ENCODE data around the gene TUBB4A.
"Not testable (repeated sequence)": the region's sequence is repeated elsewhere in the genome, so short reads cannot be mapped to it uniquely, and the experiment has no call there.

The TUBB4A gene
- 0 to 2.9 (median 0.79) reads per million in 9 experiments for total RNA-seq

GRCh38 chr19:6501740-6502648, at the start of gene TUBB4A:
TSS of gene TUBB4A (minus strand) at chr19:6502309. CDS start at chr19:6502212, 97 bp downstream.
- ATAC-seq (replicated peaks) (peak; percentile 60), DNase-seq (peak in 1 of 3 experiments; percentile 29)
- Mint-ChIP-seq H3K36me3 (ENCODE audit: insufficient read depth) (peaks cover 6% of the 10 kb centered on the region), H3K4me3 (peak within 1 kb of the TSS; percentile 89 to 93), H3K4me1 (ENCODE audit: low read depth in 2 of 2) (peaks cover 11 to 20% of the 10 kb centered on the region in 2 donors), H3K27ac (peak within 1 kb of the TSS; percentile 26 to 75), H3K27me3 (peaks cover 0 to 18% of the 10 kb centered on the region in 2 donors), H3K9me3 (no peaks in the 10 kb centered on the region)

DNA sequence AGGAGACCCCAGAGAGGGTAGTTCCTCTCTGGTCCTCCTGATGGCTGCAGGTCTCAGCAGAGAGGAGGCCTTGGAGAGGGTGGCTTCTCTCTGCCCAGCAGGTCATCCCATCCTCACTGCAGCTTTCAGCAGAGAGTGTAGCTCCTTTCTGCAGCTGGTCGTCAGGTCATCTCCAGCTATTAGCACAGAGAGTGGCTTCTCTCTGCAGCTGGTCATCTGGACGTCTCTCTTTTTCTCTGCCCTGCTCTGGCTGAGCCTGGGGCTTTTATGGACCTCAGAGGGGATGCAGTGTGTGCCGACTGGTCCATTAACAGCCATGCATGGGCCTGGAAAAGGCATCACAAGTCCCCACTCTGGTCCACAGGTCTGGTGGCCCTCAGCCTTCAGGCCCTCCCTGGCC, 49.0 kb upstream of the TUBB4A start:
- H3K27ac Mint-ChIP-seq: peak overlapping the region in 1 of 2 donors; percentile 55
- H3K4me1 Mint-ChIP-seq (ENCODE audit: low read depth in 2 of 2): peaks cover 3 to 7% of the 10 kb centered on the region in 2 donors
- ATAC-seq (replicated peaks): no peak
- no peak for DNase-seq
- no peaks in the 10 kb centered on the region for H3K36me3 Mint-ChIP-seq (ENCODE audit: insufficient read depth)
- H3K27me3 Mint-ChIP-seq: no peaks in the 10 kb centered on the region
- no peaks in the 10 kb centered on the region for H3K9me3 Mint-ChIP-seq
- no peak overlapping the region for H3K4me3 Mint-ChIP-seq

DNA sequence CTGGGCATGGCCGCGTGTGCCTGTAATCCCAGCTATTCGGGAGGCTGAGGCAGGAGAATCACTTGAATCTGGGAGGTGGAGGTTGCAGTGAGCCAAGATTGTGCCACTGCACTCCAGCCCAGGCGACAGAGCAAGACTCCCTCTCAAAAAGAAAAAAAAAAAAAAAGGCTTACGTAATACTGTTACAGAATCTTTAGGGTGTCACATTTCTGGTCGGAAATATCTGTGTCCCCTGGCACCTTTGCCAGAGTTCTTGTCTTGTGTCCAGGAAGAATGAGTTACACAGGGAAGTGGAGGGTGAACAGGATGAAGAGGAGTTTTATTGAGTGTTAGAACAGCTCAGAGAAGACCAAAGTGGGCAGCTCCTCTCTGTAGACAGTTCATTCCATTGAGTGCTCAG, 48.6 kb upstream of the TUBB4A start:
- not testable (repeated sequence) for H3K36me3 Mint-ChIP-seq (ENCODE audit: insufficient read depth); H3K4me1 Mint-ChIP-seq (ENCODE audit: low read depth in 2 of 2); H3K27me3 Mint-ChIP-seq; DNase-seq; H3K9me3 Mint-ChIP-seq; ATAC-seq (replicated peaks)
- H3K27ac Mint-ChIP-seq: peak overlapping the region; percentile 41 to 55
- peak overlapping the region in 1 of 2 donors; percentile 14 for H3K4me3 Mint-ChIP-seq

DNA sequence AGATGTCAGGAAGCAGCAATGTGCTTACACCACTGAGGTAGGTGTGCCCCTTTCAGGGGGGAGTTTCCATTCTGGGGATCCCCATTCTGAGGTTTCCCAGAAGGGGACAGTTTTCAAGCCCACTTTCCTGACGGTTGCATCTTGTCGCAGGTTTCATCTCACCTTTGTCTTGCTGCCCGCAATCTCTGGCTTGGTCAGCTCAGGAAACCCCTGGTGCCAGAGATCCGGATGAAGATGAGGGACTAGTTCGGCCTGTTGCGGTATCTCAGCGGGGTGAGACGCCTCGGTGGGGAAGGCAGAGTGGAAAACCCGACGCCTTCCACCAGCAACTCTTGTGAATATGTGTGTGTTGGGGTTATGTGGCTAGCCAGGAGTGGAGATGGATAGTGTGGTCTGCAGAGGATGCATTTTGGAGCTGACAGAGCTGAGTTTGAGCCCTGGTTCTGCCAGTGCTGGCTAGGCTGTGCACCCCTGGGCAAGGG, 41.8 kb upstream of the TUBB4A start:
- H3K9me3 Mint-ChIP-seq: no peaks in the 10 kb centered on the region
- ATAC-seq (replicated peaks) (peak; percentile 82), DNase-seq (no peak)
- H3K27me3 Mint-ChIP-seq: no peaks in the 10 kb centered on the region
- no peak overlapping the region for H3K4me3 Mint-ChIP-seq
- H3K36me3 Mint-ChIP-seq (ENCODE audit: insufficient read depth): peaks cover 8% of the 10 kb centered on the region
- H3K27ac Mint-ChIP-seq: peak overlapping the region in 1 of 2 donors; percentile 3
- peaks cover 7 to 11% of the 10 kb centered on the region in 2 donors for H3K4me1 Mint-ChIP-seq (ENCODE audit: low read depth in 2 of 2)

- Mint-ChIP-seq H3K27ac (no peak overlapping the region), H3K4me1 (ENCODE audit: low read depth in 2 of 2) (peaks cover 12 to 14% of the 10 kb centered on the region in 2 donors), H3K27me3 (no peaks in the 10 kb centered on the region), H3K9me3 (no peaks in the 10 kb centered on the region), H3K4me3 (no peak overlapping the region), H3K36me3 (ENCODE audit: insufficient read depth) (peaks cover 13% of the 10 kb centered on the region)
- DNase-seq: no peak
- no peak for ATAC-seq (replicated peaks)
Measured at GRCh38 chr19:6540918-6541689, 39.0 kb upstream of the TUBB4A start.

DNA sequence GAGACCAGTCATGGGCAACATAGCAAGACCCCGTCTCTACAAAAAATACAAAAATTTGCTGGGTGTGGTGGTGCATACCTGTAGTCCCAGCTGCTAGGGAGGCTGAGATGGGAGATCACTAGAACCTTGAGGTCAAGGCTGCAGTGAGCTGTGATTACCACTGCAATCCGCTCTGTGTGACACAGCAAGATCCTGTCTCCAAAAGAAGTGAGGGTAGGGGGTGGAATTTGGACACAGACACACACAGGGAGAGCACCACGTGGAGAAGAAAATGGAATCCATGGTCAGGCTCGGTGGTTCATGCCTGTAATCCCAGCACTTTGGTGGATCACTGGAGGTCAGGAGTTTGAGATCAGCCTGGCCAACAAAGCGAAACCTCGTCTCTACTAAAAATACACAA, 37.4 kb upstream of the TUBB4A start:
- H3K4me1 Mint-ChIP-seq (ENCODE audit: low read depth in 2 of 2): peaks cover 20% of the 10 kb centered on the region in 2 donors
- no peak overlapping the region for H3K4me3 Mint-ChIP-seq
- DNase-seq (no peak), ATAC-seq (replicated peaks) (no peak)
- H3K9me3 Mint-ChIP-seq: no peaks in the 10 kb centered on the region
- peaks cover 18% of the 10 kb centered on the region for H3K36me3 Mint-ChIP-seq (ENCODE audit: insufficient read depth)
- peak overlapping the region in 1 of 2 donors; percentile 10 for H3K27ac Mint-ChIP-seq
- H3K27me3 Mint-ChIP-seq: no peaks in the 10 kb centered on the region

- Mint-ChIP-seq H3K36me3 (ENCODE audit: insufficient read depth) (peaks cover 28% of the 10 kb centered on the region), H3K4me3 (peak overlapping the region; percentile 10 to 65), H3K9me3 (no peaks in the 10 kb centered on the region), H3K4me1 (ENCODE audit: low read depth in 2 of 2) (peaks cover 30 to 44% of the 10 kb centered on the region in 2 donors), H3K27ac (peak overlapping the region; percentile 42 to 93), H3K27me3 (peaks cover 9 to 15% of the 10 kb centered on the region in 2 donors)
- DNase-seq (no peak), ATAC-seq (replicated peaks) (no peak)
Measured at GRCh38 chr19:6535558-6536137, 33.5 kb upstream of the TUBB4A start.

GRCh38 chr19:6534451-6535093, 32.5 kb upstream of the TUBB4A start:
- H3K4me3 Mint-ChIP-seq: peak overlapping the region in 1 of 2 donors; percentile 21
- H3K9me3 Mint-ChIP-seq: no peaks in the 10 kb centered on the region
- peaks cover 9 to 15% of the 10 kb centered on the region in 2 donors for H3K27me3 Mint-ChIP-seq
- H3K4me1 Mint-ChIP-seq (ENCODE audit: low read depth in 2 of 2): peaks cover 37 to 53% of the 10 kb centered on the region in 2 donors
- H3K27ac Mint-ChIP-seq: no peak overlapping the region
- ATAC-seq (replicated peaks) (no peak), DNase-seq (no peak)
- H3K36me3 Mint-ChIP-seq (ENCODE audit: insufficient read depth): peaks cover 31% of the 10 kb centered on the region

- Mint-ChIP-seq H3K27ac (no peak overlapping the region), H3K27me3 (peaks cover 9 to 15% of the 10 kb centered on the region in 2 donors), H3K36me3 (ENCODE audit: insufficient read depth) (peaks cover 31% of the 10 kb centered on the region), H3K4me3 (peak overlapping the region in 1 of 2 donors; percentile 21), H3K9me3 (no peaks in the 10 kb centered on the region), H3K4me1 (ENCODE audit: low read depth in 2 of 2) (peaks cover 37 to 59% of the 10 kb centered on the region in 2 donors)
- DNase-seq (no peak), ATAC-seq (replicated peaks) (no peak)
Measured at GRCh38 chr19:6533746-6534418, 31.8 kb upstream of the TUBB4A start.

GRCh38 chr19:6533000-6533328, 30.9 kb upstream of the TUBB4A start:
- H3K27me3 Mint-ChIP-seq: peaks cover 9 to 15% of the 10 kb centered on the region in 2 donors
- DNase-seq: no peak
- H3K4me3 Mint-ChIP-seq: peak overlapping the region; percentile 78 to 82
- H3K4me1 Mint-ChIP-seq (ENCODE audit: low read depth in 2 of 2): peaks cover 37 to 60% of the 10 kb centered on the region in 2 donors
- no peaks in the 10 kb centered on the region for H3K9me3 Mint-ChIP-seq
- ATAC-seq (replicated peaks): no peak
- H3K27ac Mint-ChIP-seq: peak overlapping the region in 1 of 2 donors; percentile 83
- H3K36me3 Mint-ChIP-seq (ENCODE audit: insufficient read depth): peaks cover 28% of the 10 kb centered on the region

- Mint-ChIP-seq H3K27me3 (peaks cover 9 to 15% of the 10 kb centered on the region in 2 donors), H3K4me3 (peak overlapping the region; percentile 78 to 82), H3K9me3 (no peaks in the 10 kb centered on the region), H3K4me1 (ENCODE audit: low read depth in 2 of 2) (peaks cover 37 to 64% of the 10 kb centered on the region in 2 donors), H3K27ac (peak overlapping the region; percentile 10 to 83), H3K36me3 (ENCODE audit: insufficient read depth) (peaks cover 28% of the 10 kb centered on the region)
- ATAC-seq (replicated peaks) (no peak), DNase-seq (no peak)
Measured at GRCh38 chr19:6532244-6532999, 30.3 kb upstream of the TUBB4A start.

DNA sequence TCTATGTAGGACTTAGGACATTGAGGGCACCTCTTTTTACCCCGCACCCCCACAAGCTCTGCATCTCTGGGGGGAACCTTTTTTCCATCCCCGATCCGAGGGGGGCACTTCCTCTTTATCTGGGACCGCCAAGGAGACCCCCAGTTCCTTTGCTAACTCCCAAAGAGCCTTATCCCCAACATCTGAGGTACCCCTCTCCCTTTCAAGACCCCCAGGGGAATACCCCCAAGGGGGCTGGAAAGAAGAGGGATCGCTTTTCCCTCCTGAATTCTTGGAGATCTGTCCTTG, 29.8 kb upstream of the TUBB4A start:
- DNase-seq (no peak), ATAC-seq (replicated peaks) (no peak)
- Mint-ChIP-seq H3K36me3 (ENCODE audit: insufficient read depth) (peaks cover 28% of the 10 kb centered on the region), H3K27me3 (peaks cover 9 to 15% of the 10 kb centered on the region in 2 donors), H3K4me3 (peak overlapping the region; percentile 78 to 82), H3K27ac (peak overlapping the region; percentile 10 to 83), H3K4me1 (ENCODE audit: low read depth in 2 of 2) (peaks cover 35 to 59% of the 10 kb centered on the region in 2 donors), H3K9me3 (no peaks in the 10 kb centered on the region)
